Neutrophil (primary cell): ENCODE measurements around the gene NT5DC4.
A peak's percentile ranks its signal among the peaks of the same experiment; 100 is the strongest.

Experiments used
- H3K27ac ChIP-seq: fragments of 200-600 bp; sonication (generic); 2 replicates; pipeline ENCODE4 v1.5.1; 2016; ENCODE audit warnings: mild to moderate bottlenecking, moderate library complexity
- H3K27me3 ChIP-seq: fragments of 200-600 bp; sonication (generic); 2 replicates; pipeline ENCODE4 v1.6.0; 2016; ENCODE audit warnings: mild to moderate bottlenecking
- H3K36me3 ChIP-seq: fragments of 200-600 bp; sonication (generic); 2 replicates; pipeline ENCODE4 v1.5.1; 2017
- H3K4me1 ChIP-seq, 2 experiments: fragments of 200-600 bp in 1 of 2; sonication (generic) in 1 of 2; 1 replicate in 1 of 2; 2 replicates in 1 of 2; pipeline versions ENCODE4 v1.5.1 to v1.6.1; 2013 to 2016; ENCODE audit warnings: low read depth in 1 of 2, low read length in 1 of 2, mild to moderate bottlenecking in 1 of 2, moderate library complexity in 1 of 2; ENCODE audit not compliant: control insufficient read depth in 1 of 2, insufficient read depth in 1 of 2
- H3K4me3 ChIP-seq, 2 experiments: fragments of 200-600 bp in 1 of 2; sonication (generic) in 1 of 2; 1 replicate in 1 of 2; 2 replicates in 1 of 2; pipeline ENCODE4 v1.5.1; 2013 to 2016; ENCODE audit warnings: low read depth in 1 of 2, low read length in 1 of 2, mild to moderate bottlenecking in 1 of 2, moderate library complexity in 1 of 2
- H3K9me3 ChIP-seq: fragments of 200-600 bp; sonication (generic); 2 replicates; pipeline ENCODE4 v1.5.1; 2016
- TF ChIP-seq, protein P1 (sequence below): fragments of 200-600 bp; sonication (generic); IDR thresholded peaks from 2 replicates; pipeline ENCODE4 v1.5.1; 2016; ENCODE audit warnings: antibody characterized with exemption

Gene NT5DC4

DNA sequence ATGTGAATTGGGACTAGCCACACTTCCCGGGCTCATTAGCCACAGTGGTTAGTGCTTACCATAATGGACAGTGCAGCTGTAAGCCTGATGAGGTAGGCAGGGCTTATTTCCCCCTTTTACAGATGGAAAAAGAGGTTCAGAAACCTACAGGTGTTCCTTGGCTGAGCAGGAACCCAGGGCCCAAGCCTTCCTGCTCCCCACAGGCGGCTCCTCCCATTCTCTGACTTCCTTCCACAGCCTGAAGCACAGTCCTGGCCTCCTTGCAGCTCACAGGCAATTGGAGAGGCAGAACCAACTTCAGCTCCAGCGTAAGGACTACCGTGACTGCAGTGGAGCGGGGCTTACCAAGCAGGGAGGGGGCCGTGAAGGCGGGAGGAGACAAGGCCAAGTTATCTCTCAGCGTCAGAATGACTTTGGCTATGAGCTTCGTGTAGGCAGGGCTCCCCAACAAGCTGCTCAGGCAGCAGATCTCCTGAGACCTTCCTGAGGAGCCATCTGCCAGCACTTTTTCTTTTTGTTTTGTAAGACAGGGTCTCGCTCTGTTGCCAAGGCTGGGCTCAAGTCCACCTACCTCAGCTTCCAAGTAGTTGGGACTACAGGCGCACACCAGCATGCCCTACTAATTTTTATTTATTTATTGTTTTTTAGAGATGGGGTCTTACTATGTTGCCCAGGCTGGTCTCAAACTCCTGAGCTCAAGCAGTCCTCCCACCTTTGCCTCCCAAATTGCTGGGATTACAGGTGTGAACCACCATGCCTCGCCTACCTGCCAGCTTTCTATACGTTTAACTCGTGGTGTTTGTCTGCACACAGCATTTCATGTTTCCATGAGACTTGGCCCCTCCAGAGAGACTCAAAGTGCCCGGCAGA is 34.2 kb upstream of the NT5DC4 start:
- H3K36me3 ChIP-seq: no peaks in the 10 kb centered on the region
- H3K4me3 ChIP-seq: no peak overlapping the region
- H3K27ac ChIP-seq: peak overlapping the region; percentile 60
- H3K4me1 ChIP-seq: peaks cover 67 to 69% of the 10 kb centered on the region in 2 experiments
- TF ChIP-seq, protein P1, sequence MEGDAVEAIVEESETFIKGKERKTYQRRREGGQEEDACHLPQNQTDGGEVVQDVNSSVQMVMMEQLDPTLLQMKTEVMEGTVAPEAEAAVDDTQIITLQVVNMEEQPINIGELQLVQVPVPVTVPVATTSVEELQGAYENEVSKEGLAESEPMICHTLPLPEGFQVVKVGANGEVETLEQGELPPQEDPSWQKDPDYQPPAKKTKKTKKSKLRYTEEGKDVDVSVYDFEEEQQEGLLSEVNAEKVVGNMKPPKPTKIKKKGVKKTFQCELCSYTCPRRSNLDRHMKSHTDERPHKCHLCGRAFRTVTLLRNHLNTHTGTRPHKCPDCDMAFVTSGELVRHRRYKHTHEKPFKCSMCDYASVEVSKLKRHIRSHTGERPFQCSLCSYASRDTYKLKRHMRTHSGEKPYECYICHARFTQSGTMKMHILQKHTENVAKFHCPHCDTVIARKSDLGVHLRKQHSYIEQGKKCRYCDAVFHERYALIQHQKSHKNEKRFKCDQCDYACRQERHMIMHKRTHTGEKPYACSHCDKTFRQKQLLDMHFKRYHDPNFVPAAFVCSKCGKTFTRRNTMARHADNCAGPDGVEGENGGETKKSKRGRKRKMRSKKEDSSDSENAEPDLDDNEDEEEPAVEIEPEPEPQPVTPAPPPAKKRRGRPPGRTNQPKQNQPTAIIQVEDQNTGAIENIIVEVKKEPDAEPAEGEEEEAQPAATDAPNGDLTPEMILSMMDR: no peak
- H3K27me3 ChIP-seq: no peaks in the 10 kb centered on the region
- no peaks in the 10 kb centered on the region for H3K9me3 ChIP-seq

DNA sequence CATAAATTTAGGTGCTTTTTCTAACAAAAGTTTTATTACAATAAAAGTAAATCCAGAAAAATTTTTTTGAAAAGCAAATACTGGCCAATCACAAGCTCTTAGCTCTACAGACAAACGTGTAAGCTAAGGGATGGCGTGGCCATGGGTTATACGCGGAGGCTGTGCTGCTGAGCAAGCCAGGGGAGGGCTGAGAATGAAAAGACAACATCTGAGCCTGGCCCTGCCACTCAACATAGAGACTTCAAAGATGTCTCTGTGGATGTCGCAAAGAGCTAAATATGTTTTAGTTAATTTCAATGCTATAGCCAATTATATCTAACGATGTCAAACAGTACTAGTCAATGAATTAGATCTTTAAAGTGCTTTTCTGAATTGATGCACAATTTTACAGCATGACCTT is 33.3 kb upstream of the NT5DC4 start:
- Histone ChIP-seq H3K9me3 (no peaks in the 10 kb centered on the region), H3K36me3 (no peaks in the 10 kb centered on the region), H3K4me3 (no peak overlapping the region), H3K27ac (no peak overlapping the region), H3K27me3 (no peaks in the 10 kb centered on the region), H3K4me1 (peaks cover 67 to 69% of the 10 kb centered on the region in 2 experiments)
- TF ChIP-seq, protein P1: no peak

DNA sequence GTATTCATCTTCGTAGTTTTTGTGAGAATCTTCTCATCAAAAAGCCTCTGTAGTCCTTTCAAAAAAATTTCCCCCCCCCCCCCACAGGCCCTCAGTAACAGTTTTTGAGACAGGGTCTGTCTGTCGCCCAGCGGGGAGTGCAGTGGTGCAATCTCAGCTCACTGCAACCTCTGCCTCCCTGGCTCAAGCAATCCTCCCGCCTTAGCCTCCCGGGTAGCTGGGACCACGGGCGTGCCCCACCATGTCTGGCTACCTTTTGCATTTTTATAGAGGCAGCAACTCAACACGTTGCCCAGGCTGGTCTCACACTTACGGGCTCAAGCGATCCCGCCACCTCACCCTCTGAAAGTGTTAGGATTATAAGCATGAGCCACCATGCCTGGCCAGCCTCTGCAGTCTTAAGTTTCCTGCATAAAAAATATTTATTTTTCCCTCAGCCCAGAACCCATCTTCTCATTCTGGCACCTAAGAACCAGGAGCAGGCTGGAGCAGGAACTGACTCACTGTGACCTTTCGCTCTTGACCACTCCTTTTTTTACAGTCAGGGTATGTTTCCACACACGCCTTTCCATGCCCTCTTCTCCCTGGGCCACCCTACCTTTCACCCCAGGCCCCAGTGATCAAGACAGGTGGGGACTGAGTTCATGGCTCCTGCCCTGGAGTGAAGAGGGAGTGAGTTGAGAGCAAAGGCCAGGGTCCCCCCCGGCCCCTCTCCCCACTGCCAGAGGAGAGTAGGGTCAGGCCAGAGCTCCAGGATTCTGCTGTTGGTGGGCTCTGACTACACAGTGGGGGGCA is 32.5 kb upstream of the NT5DC4 start:
- TF ChIP-seq, protein P1: no peak
- no peak overlapping the region for H3K27ac ChIP-seq
- peaks cover 67 to 69% of the 10 kb centered on the region in 2 experiments for H3K4me1 ChIP-seq
- no peaks in the 10 kb centered on the region for H3K27me3 ChIP-seq
- no peak overlapping the region for H3K4me3 ChIP-seq
- H3K36me3 ChIP-seq: no peaks in the 10 kb centered on the region
- no peaks in the 10 kb centered on the region for H3K9me3 ChIP-seq

DNA sequence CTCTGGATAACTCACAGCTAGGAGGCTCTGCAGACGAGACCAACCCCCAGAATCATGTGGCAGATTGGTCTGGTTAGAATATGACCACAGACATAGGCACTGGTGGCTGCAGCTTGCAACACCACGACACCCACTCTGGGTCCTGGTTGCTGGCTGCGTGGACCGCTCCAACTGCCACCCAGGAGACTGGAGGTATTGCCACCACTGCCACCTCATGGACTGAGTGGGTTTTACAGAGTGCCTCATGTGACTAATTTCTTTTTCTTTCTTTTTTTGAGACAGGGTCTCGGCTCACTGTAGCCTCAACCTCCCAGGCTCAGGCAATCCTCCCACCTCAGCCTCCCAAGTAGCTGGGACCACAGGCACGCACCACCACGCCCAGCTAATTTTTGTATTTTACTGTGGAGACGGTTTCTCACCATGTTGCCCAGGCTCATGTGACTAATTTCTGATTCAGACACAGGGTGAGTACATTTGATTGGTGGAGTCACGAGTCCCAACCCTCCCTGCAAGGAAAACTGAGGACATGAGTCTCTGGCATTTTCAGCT is 29.9 kb upstream of the NT5DC4 start:
- Histone ChIP-seq H3K36me3 (no peaks in the 10 kb centered on the region), H3K4me3 (peak overlapping the region; percentile 44 to 55), H3K9me3 (no peaks in the 10 kb centered on the region), H3K27ac (peak overlapping the region; percentile 83), H3K27me3 (no peaks in the 10 kb centered on the region), H3K4me1 (peaks cover 47 to 49% of the 10 kb centered on the region in 2 experiments)
- TF ChIP-seq, protein P1: peak; percentile 91

DNA sequence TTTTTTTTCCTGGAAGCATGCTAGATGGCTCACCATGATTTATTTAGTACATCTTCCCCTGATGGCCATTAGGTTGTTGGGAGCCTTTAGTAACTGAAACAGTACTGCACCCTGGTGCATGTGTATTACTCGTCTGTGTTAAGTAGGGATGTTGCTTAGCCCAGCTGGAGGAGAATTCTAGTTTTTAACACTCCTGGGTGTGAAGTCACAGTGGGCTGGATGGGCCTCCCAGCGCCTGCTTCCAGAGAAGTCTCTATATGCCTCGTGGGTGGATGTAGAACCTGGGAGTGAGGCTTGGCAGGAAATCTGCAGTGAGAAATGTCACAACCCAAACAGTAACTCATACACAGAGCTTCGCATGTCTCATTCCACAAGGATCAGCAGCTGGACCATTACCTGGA is 28.9 kb upstream of the NT5DC4 start:
- Histone ChIP-seq H3K27me3 (no peaks in the 10 kb centered on the region), H3K9me3 (no peaks in the 10 kb centered on the region), H3K36me3 (no peaks in the 10 kb centered on the region), H3K4me1 (peaks cover 38 to 40% of the 10 kb centered on the region in 2 experiments), H3K4me3 (no peak overlapping the region), H3K27ac (peak overlapping the region; percentile 83)
- TF ChIP-seq, protein P1: no peak
